Karpas-422 (cell line): Measurements from ENCODE around the gene TOR4A. TPM values are rescaled to one million over a fixed set of nuclear protein-coding genes. Genes with fewer than 3 reads are reported as not detected.

Experiments
- DNase-seq: peaks from one replicate; pipeline ENCODE4 v3.0.0-alpha.2; 2015
- H2AFZ ChIP-seq: fragments of 200-600 bp; sonication (generic); 2 replicates; pipeline ENCODE4 v1.6.1; 2014; ENCODE audit warnings: antibody characterized with exemption, low read length, mixed read lengths
- H3K27ac ChIP-seq: fragments of 200-600 bp; sonication (generic); 2 replicates; pipeline ENCODE4 v1.5.1; 2014; ENCODE audit warnings: mild to moderate bottlenecking, low read length, moderate library complexity
- H3K27me3 ChIP-seq: fragments of 200-600 bp; sonication (generic); 2 replicates; pipeline ENCODE4 v1.6.1; 2014; ENCODE audit warnings: low read length, mixed read lengths
- H3K36me3 ChIP-seq: fragments of 200-600 bp; sonication (generic); 2 replicates; pipeline ENCODE4 v1.6.1; 2014; ENCODE audit warnings: low read length, mixed read lengths; ENCODE audit not compliant: insufficient read depth
- H3K4me1 ChIP-seq: fragments of 200-600 bp; sonication (generic); 2 replicates; pipeline ENCODE4 v1.6.1; 2014; ENCODE audit warnings: mild to moderate bottlenecking, low read length, mixed read lengths
- H3K4me2 ChIP-seq: fragments of 200-600 bp; sonication (generic); 2 replicates; pipeline ENCODE4 v1.6.1; 2014; ENCODE audit warnings: low read length, low read depth, mild to moderate bottlenecking; ENCODE audit not compliant: poor library complexity, severe bottlenecking
- H3K4me3 ChIP-seq: fragments of 200-600 bp; sonication (generic); 2 replicates; pipeline ENCODE4 v1.5.1; 2014; ENCODE audit warnings: mild to moderate bottlenecking, antibody characterized with exemption, low read length, mixed read lengths
- H3K79me2 ChIP-seq: fragments of 200-600 bp; sonication (generic); 2 replicates; pipeline ENCODE4 v1.6.1; 2014; ENCODE audit warnings: mild to moderate bottlenecking, low read length, mixed read lengths
- H3K9ac ChIP-seq: fragments of 200-600 bp; sonication (generic); 2 replicates; pipeline ENCODE4 v1.6.0; 2014; ENCODE audit warnings: low read length
- H3K9me2 ChIP-seq: fragments of 200-600 bp; sonication (generic), shearing (Covaris generic); replicated peaks from 2 replicates; pipeline ENCODE4 v1.6.0; 2014; ENCODE audit warnings: mild to moderate bottlenecking, low read length, moderate library complexity; ENCODE audit not compliant: insufficient read depth
- H3K9me3 ChIP-seq: fragments of 300-700, 200-600 bp; sonication (generic); 2 replicates; pipeline ENCODE4 v1.6.1; 2014; ENCODE audit warnings: low read length, mixed read lengths
- H4K20me1 ChIP-seq: fragments of 200-600 bp; sonication (generic); 2 replicates; pipeline ENCODE4 v1.6.1; 2014; ENCODE audit warnings: mild to moderate bottlenecking, antibody characterized with exemption, low read length, low read depth; ENCODE audit not compliant: insufficient read depth
- total RNA-seq: library from RNA; depleted of rRNA; stranded (reverse); fragments of >200 nt; shearing (Covaris generic); gene quantifications from 2 replicates; pipeline ENCODE4 v1.2.3, GENCODE V29; 2014; ENCODE audit warnings: low replicate concordance

Gene TOR4A
- total RNA-seq, 1 experiment from 2014 or later: 8.8 TPM

DNA sequence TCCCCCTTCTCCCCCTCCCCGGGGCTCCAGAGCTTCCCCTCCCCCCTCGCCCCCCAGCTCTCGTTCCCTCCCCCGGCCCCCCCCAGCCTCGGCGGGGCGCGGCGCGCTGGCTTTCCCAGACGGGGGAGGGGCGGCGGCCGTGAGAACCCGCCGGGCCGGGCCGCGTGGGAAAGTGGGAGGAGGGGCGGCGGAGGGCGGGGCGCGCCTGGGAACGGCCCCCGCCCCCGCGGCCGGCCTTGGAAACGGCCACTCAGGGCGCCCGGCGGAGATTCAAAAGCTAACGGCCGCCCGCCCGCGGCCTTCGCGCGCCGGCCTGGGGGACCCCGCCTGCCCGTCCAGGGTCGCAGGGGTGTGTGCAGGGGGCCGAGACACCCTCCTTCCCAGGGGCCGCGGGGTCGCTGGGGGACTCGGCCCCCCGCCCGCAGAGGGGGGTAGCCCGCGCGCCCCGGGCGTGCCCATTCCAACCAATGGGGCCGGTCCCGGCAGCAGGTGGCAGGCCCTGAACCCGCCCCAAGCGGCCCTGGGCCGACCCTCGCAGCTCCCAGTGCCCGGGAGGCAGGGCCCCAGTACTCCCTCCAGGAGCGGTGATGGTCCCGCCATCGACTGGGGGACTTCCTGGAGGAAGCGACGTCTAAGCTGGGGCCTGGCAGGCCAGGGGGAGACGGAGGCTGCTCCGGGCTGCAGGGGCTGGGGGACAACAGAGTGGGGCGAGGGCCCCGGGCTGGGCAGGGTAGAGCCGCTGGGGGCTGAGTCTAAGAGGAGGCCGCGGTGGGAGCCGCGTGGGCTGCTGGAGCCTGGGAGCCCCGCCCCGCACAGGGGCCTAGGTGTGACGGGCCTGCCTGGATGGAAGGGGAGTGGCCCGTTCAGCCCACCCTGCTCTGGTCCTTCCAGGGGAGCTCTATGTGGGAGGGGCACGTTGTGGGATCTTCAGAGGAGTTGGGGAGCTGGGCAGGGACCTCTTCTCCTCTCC is 38.8 kb downstream of the TOR4A start:
- no peak overlapping the region for H3K4me3 ChIP-seq
- no peaks in the 10 kb centered on the region for H4K20me1 ChIP-seq
- H3K9ac ChIP-seq: no peak overlapping the region
- H3K36me3 ChIP-seq: no peaks in the 10 kb centered on the region
- H3K27ac ChIP-seq: no peak overlapping the region
- no peak overlapping the region for H2AFZ ChIP-seq
- no peaks in the 10 kb centered on the region for H3K9me3 ChIP-seq
- no peak for DNase-seq
- H3K9me2 ChIP-seq: no peaks in the 10 kb centered on the region
- no peaks in the 10 kb centered on the region for H3K27me3 ChIP-seq
- no peak overlapping the region for H3K4me2 ChIP-seq
- H3K4me1 ChIP-seq: peaks cover 10% of the 10 kb centered on the region
- H3K79me2 ChIP-seq: no peaks in the 10 kb centered on the region

GRCh38 chr9:137317021-137317717 is 39.6 kb downstream of the TOR4A start:
- Histone ChIP-seq H3K4me2 (no peak overlapping the region), H3K27me3 (no peaks in the 10 kb centered on the region), H3K79me2 (no peaks in the 10 kb centered on the region), H2AFZ (no peak overlapping the region), H3K36me3 (no peaks in the 10 kb centered on the region), H3K4me3 (no peak overlapping the region), H3K4me1 (peaks cover 10% of the 10 kb centered on the region), H3K9ac (no peak overlapping the region), H3K9me3 (no peaks in the 10 kb centered on the region), H3K9me2 (no peaks in the 10 kb centered on the region), H4K20me1 (no peaks in the 10 kb centered on the region), H3K27ac (no peak overlapping the region)
- DNase-seq: no peak

- Histone ChIP-seq H3K79me2 (no peaks in the 10 kb centered on the region), H3K9me2 (no peaks in the 10 kb centered on the region), H3K36me3 (no peaks in the 10 kb centered on the region), H3K9ac (no peak overlapping the region), H4K20me1 (no peaks in the 10 kb centered on the region), H3K27me3 (no peaks in the 10 kb centered on the region), H2AFZ (no peak overlapping the region), H3K9me3 (no peaks in the 10 kb centered on the region), H3K4me1 (peaks cover 10% of the 10 kb centered on the region), H3K4me2 (no peak overlapping the region), H3K27ac (no peak overlapping the region), H3K4me3 (no peak overlapping the region)
- no peak for DNase-seq
Measured at GRCh38 chr9:137317718-137318511, 40.4 kb downstream of the TOR4A start.

- H3K79me2 ChIP-seq: no peaks in the 10 kb centered on the region
- H4K20me1 ChIP-seq: no peaks in the 10 kb centered on the region
- H3K27ac ChIP-seq: no peak overlapping the region
- no peaks in the 10 kb centered on the region for H3K9me3 ChIP-seq
- no peak overlapping the region for H3K4me3 ChIP-seq
- H3K4me1 ChIP-seq: peaks cover 10% of the 10 kb centered on the region
- no peak overlapping the region for H3K4me2 ChIP-seq
- no peaks in the 10 kb centered on the region for H3K27me3 ChIP-seq
- H3K36me3 ChIP-seq: no peaks in the 10 kb centered on the region
- H2AFZ ChIP-seq: no peak overlapping the region
- H3K9me2 ChIP-seq: no peaks in the 10 kb centered on the region
- DNase-seq: no peak
- H3K9ac ChIP-seq: no peak overlapping the region
Measured at GRCh38 chr9:137318602-137319001, 41.1 kb downstream of the TOR4A start.

GRCh38 chr9:137319011-137319738 is 41.6 kb downstream of the TOR4A start:
- no peak overlapping the region for H3K4me3 ChIP-seq
- H4K20me1 ChIP-seq: no peaks in the 10 kb centered on the region
- H3K4me1 ChIP-seq: peaks cover 10% of the 10 kb centered on the region
- H3K27me3 ChIP-seq: no peaks in the 10 kb centered on the region
- no peaks in the 10 kb centered on the region for H3K9me2 ChIP-seq
- H3K9me3 ChIP-seq: no peaks in the 10 kb centered on the region
- H3K36me3 ChIP-seq: no peaks in the 10 kb centered on the region
- no peak overlapping the region for H3K27ac ChIP-seq
- H3K9ac ChIP-seq: no peak overlapping the region
- no peak for DNase-seq
- no peak overlapping the region for H3K4me2 ChIP-seq
- H3K79me2 ChIP-seq: no peaks in the 10 kb centered on the region
- H2AFZ ChIP-seq: no peak overlapping the region

DNA sequence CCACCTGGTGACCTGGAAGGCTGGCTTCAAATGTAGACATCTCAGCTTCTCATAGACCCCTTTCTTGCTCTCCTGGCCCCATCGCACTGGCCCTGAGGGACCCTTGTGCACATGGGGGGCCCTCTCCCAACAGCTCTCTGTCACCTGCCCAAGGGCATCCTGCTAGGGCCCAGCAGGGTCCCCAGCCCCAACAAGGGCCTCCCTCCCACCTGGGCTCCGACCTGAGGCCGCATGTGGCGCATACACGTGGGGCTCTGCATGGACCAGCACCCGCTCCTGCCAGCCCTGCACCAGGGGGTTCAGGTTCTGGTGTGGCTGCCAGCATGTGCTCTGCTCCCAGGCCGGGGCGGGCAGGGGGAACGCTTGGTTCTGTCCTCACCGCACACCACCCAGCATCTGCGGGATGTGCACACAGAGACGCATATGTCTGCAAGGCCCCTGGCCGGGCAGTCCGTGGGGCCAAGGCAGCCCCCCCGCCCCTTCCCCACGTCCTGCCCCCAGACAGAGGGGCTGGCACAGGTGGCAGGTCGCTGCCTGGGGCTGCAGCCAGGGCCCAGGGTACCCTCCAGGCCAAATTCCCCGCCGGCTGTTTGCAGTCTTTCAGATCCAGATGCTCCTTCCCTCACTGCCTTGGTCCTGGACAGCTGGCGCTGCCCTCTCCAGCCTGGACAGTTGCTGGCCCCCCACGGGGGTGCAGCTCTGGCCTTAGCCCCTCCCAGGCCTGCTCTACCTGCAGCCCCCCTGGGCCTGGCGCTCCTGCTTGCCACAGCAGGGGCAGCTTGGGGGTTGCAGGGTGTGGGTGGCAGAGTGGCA is 42.4 kb downstream of the TOR4A start:
- Histone ChIP-seq H3K36me3 (no peaks in the 10 kb centered on the region), H4K20me1 (no peaks in the 10 kb centered on the region), H3K4me1 (peaks cover 10% of the 10 kb centered on the region), H3K9me2 (no peaks in the 10 kb centered on the region), H3K9me3 (no peaks in the 10 kb centered on the region), H3K27me3 (no peaks in the 10 kb centered on the region), H3K4me2 (peak overlapping the region; percentile 41), H3K27ac (no peak overlapping the region), H3K4me3 (peak overlapping the region; percentile 12; the same call in 1 of the 2 replicates), H2AFZ (peak overlapping the region; percentile 66; the same call in 1 of the 2 replicates), H3K9ac (peak overlapping the region; percentile 56; the same call in 1 of the 2 replicates), H3K79me2 (no peaks in the 10 kb centered on the region)
- no peak for DNase-seq
